ENCODE results near the gene LRBA. TPM values are rescaled to one million over a fixed set of nuclear protein-coding genes. Genes with fewer than 3 reads are reported as not detected.

LRBA gene
- total and polyA plus RNA-seq, 2 donors (not counting 3 experiments of a cell fraction or from before 2014, with no cell fraction given): 18.0 to 35.1 TPM

DNA sequence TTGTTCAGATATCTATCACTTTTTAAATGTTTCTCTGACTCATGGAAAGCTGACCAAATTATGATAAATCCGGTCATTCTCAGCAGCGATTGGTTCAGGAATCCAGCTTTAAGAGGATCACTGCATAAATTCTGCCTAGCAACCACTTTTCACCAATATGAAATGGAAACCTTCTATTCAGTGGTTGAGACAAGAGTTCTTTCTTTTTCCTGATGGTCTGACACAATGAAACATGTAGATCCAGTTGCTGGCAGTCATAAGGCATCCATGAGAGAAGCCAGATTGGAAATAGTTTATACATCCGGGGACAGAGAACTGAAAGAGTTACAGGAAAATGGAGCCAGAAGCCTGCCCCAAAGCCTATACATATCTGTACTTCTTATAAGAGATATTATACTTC is 406.0 kb downstream of the LRBA start:
- dilution Hi-C loops (cut with MboI; ENCODE audit: extremely low pct_ligation_motif_present, low sequenced_read_pairs) (no loop called here), intact Hi-C loops (cut with micrococcal nuclease) (no loop called here)
- Histone ChIP-seq H4K20me1 (replicated peaks; ENCODE audit: control insufficient read depth, extremely low read depth, insufficient read depth, low read length) (no peaks in the 10 kb centered on the region), H3K4me3 (replicated peaks in 1 of 3; ENCODE audit: insufficient read depth in 1 of 3, low read depth in 1 of 3, low read length in 3 of 3) (no peak overlapping the region), H2AFZ (ENCODE audit: low read depth, low read length) (no peak overlapping the region), H3K9me1 (replicated peaks; ENCODE audit: control insufficient read depth, extremely low read depth, insufficient read depth, low read length) (no peaks in the 10 kb centered on the region), H3K27me3 (ENCODE audit: control insufficient read depth in 2 of 2, insufficient read depth in 2 of 2, low read length in 2 of 2) (no peaks in the 10 kb centered on the region), H3K9ac (replicated peaks; ENCODE audit: extremely low read depth, insufficient read depth, low read length) (no peak overlapping the region), H3K4me1 (ENCODE audit: control insufficient read depth, extremely low read depth, insufficient read depth, low read length) (no peaks in the 10 kb centered on the region), H3K27ac (ENCODE audit: insufficient read depth, low read depth, low read length) (no peak overlapping the region), H3K4me2 (ENCODE audit: insufficient read depth, low read length) (no peak overlapping the region), H3K9me3 (replicated peaks; ENCODE audit: control insufficient read depth, insufficient read depth, low read length) (no peaks in the 10 kb centered on the region), H3K36me3 (ENCODE audit: control insufficient read depth in 2 of 2, extremely low read depth in 1 of 2, insufficient read depth in 2 of 2, low read length in 2 of 2) (no peaks in the 10 kb centered on the region), H3K79me2 (ENCODE audit: control insufficient read depth, insufficient read depth, low read length) (no peaks in the 10 kb centered on the region)
- POLR2A ChIA-PET: no interaction called here
- DNase-seq (ENCODE audit: low read depth, low spot score): no peak
- CTCF ChIA-PET: no interaction called here
- BruUV-seq (replicated peaks): no TSS peak
- TF ChIP-seq MAX (IDR thresholded peaks at IDR 0.05; ENCODE audit: insufficient read depth, insufficient read length) (no peak), MYC (IDR thresholded peaks at IDR 0.05; ENCODE audit: low read depth, low read length) (no peak), JUN (IDR thresholded peaks at IDR 0.05; ENCODE audit: borderline replicate concordance, insufficient read depth, insufficient read length, low read depth) (no peak), EZH2 (IDR thresholded peaks at IDR 0.05; ENCODE audit: borderline replicate concordance, low read depth, low read length, severe bottlenecking) (no peak), POLR2A (IDR thresholded peaks at IDR 0.05; ENCODE audit: low read depth, low read length) (no peak), GATA2 (IDR thresholded peaks at IDR 0.05; ENCODE audit: insufficient read depth, insufficient read length, low read depth, low read length) (no peak), POLR2AphosphoS5 (IDR thresholded peaks at IDR 0.05; ENCODE audit: insufficient read depth, low read depth, low read length) (no peak), FOS (IDR thresholded peaks at IDR 0.05; ENCODE audit: borderline replicate concordance, insufficient read depth, low read length) (no peak)
- TF ChIP-seq, protein P1, sequence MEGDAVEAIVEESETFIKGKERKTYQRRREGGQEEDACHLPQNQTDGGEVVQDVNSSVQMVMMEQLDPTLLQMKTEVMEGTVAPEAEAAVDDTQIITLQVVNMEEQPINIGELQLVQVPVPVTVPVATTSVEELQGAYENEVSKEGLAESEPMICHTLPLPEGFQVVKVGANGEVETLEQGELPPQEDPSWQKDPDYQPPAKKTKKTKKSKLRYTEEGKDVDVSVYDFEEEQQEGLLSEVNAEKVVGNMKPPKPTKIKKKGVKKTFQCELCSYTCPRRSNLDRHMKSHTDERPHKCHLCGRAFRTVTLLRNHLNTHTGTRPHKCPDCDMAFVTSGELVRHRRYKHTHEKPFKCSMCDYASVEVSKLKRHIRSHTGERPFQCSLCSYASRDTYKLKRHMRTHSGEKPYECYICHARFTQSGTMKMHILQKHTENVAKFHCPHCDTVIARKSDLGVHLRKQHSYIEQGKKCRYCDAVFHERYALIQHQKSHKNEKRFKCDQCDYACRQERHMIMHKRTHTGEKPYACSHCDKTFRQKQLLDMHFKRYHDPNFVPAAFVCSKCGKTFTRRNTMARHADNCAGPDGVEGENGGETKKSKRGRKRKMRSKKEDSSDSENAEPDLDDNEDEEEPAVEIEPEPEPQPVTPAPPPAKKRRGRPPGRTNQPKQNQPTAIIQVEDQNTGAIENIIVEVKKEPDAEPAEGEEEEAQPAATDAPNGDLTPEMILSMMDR (IDR thresholded peaks at IDR 0.05; ENCODE audit: extremely low read depth in 1 of 2, insufficient read depth in 1 of 2, low read depth in 1 of 2, low read length in 2 of 2): no peak
- FAIRE-seq: no peak
